ENCODE measurements around the gene EML6. TPM values are rescaled to one million over a fixed set of nuclear protein-coding genes. Genes with fewer than 3 reads are reported as not detected.

EML6 gene
- total and polyA plus RNA-seq, 2 of the 8 experiments (the other 6 are each of a cell fraction or from before 2014, with no cell fraction given) = 1.2 to 1.6 TPM

GRCh38 chr2:54824567-54824966 is 101.1 kb downstream of the EML6 start (continued):
- no peak for TF ChIP-seq SIN3A (conservative IDR thresholded peaks at IDR 0.05 in 1 of 2, IDR thresholded peaks at IDR 0.05 in 1 of 2; ENCODE audit: low read depth in 1 of 2, low read length in 2 of 2)
- no peak for TF ChIP-seq NRF1 (IDR thresholded peaks at IDR 0.05; ENCODE audit: low read depth, low read length)
- TF ChIP-seq CBX8 (IDR thresholded peaks at IDR 0.05; ENCODE audit: borderline replicate concordance, low read depth, low read length) = no peak
